HEK293 (cell line): Measurements from ENCODE around the gene GJD3.

Experiments used
- BCL11A ChIP-seq: fragments of 450-650 bp; formaldehyde crosslinking; IDR thresholded peaks from 2 replicates; pipeline ENCODE4 v1.5.1; 2016; ENCODE audit warnings: low read depth, missing biosample characterization, missing genetic modification characterization
- CTCF ChIP-seq: fragments of 450-650 bp; formaldehyde crosslinking; IDR thresholded peaks from 2 replicates; pipeline ENCODE4 v1.5.1; 2016; ENCODE audit warnings: missing biosample characterization, missing genetic modification characterization
- ZBTB21 ChIP-seq: fragments of 450-650 bp; formaldehyde crosslinking; IDR thresholded peaks from 2 replicates; pipeline ENCODE4 v1.5.1; 2017; ENCODE audit warnings: missing biosample characterization, missing genetic modification characterization
- ZFP37 ChIP-seq: fragments of 450-650 bp; formaldehyde crosslinking; IDR thresholded peaks from 2 replicates; pipeline ENCODE4 v1.5.1; 2016; ENCODE audit warnings: missing biosample characterization, missing genetic modification characterization
- ZNF121 ChIP-seq: fragments of 450-650 bp; formaldehyde crosslinking; IDR thresholded peaks from 2 replicates; pipeline ENCODE4 v1.5.1; 2016; ENCODE audit warnings: missing biosample characterization, missing genetic modification characterization
- ZNF23 ChIP-seq: fragments of 450-650 bp; formaldehyde crosslinking; IDR thresholded peaks from 2 replicates; pipeline ENCODE4 v1.5.1; 2016; ENCODE audit warnings: missing biosample characterization, missing genetic modification characterization, borderline replicate concordance
- ZNF324 ChIP-seq: fragments of 450-650 bp; formaldehyde crosslinking; IDR thresholded peaks from 2 replicates; pipeline ENCODE4 v1.5.1; 2016; ENCODE audit warnings: missing biosample characterization, missing genetic modification characterization
- ZNF398 ChIP-seq: fragments of 450-650 bp; formaldehyde crosslinking; IDR thresholded peaks from 2 replicates; pipeline ENCODE4 v1.5.1; 2017; ENCODE audit warnings: missing biosample characterization, missing genetic modification characterization

- TF ChIP-seq ZNF398 (tag by site-specific recombination), result no peak
- no peak for TF ChIP-seq CTCF (tag by site-specific recombination)
- no peak for TF ChIP-seq ZNF23 (tag by site-specific recombination)
- no peak for TF ChIP-seq ZNF121 (tag by site-specific recombination)
- TF ChIP-seq ZFP37 (tag by site-specific recombination), result no peak
- no peak for TF ChIP-seq ZNF324
- no peak for TF ChIP-seq ZBTB21 (tag by site-specific recombination)
- no peak for TF ChIP-seq BCL11A (tag by site-specific recombination)
Observed at GRCh38 chr17:40364906-40365305, 369 bp upstream of the GJD3 start.
